ENCODE data around the gene SLC16A10. TPM values are rescaled to one million over a fixed set of nuclear protein-coding genes. Genes with fewer than 3 reads are reported as not detected.

The SLC16A10 gene
- total RNA-seq, 1 donor from 2014 or later, result 0.02 TPM

DNA sequence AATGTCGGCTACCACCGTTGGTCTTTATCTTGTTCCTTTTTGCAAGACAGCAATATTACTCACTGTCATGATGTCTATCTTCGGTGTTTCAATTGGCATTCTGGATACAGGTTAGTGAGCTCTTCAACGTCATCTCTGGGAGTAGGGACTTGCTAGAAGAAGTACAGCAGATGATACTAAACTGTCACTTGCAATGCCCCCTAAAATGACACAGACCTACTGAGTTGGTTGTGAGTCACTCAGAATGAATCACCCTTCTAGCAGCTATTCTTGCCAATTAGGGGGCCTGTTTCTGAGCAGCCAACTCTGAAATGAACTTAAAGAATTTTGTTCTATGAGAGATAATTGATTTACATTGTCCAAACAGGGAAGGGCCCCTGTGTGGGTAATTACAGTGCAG is 176.5 kb downstream of the SLC16A10 start:
- Mint-ChIP-seq H3K27ac (ENCODE audit: unreplicated experiment) (peak overlapping the region; percentile 82), H3K9me3 (ENCODE audit: low read depth) (no peaks in the 10 kb centered on the region)
- TF ChIP-seq, protein P1, sequence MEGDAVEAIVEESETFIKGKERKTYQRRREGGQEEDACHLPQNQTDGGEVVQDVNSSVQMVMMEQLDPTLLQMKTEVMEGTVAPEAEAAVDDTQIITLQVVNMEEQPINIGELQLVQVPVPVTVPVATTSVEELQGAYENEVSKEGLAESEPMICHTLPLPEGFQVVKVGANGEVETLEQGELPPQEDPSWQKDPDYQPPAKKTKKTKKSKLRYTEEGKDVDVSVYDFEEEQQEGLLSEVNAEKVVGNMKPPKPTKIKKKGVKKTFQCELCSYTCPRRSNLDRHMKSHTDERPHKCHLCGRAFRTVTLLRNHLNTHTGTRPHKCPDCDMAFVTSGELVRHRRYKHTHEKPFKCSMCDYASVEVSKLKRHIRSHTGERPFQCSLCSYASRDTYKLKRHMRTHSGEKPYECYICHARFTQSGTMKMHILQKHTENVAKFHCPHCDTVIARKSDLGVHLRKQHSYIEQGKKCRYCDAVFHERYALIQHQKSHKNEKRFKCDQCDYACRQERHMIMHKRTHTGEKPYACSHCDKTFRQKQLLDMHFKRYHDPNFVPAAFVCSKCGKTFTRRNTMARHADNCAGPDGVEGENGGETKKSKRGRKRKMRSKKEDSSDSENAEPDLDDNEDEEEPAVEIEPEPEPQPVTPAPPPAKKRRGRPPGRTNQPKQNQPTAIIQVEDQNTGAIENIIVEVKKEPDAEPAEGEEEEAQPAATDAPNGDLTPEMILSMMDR (IDR thresholded peaks at IDR 0.05), result no peak

DNA sequence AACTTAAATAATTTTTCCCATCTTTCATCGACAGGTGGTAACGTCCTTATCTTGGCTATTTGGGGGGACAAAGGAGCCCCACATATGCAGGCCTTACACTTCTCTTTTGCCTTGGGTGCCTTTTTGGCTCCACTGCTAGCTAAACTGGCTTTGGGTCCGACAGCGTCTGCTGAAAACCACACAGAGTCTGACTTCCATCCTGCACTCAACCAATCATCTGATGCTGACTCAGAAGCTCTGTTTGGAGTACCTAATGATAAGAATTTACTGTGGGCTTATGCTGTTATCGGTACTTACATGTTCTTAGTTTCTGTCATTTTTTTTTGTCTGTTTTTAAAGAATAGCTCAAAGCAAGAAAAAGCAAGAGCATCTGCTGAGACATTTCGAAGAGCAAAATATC is 178.5 kb downstream of the SLC16A10 start:
- no peak overlapping the region for H3K27ac Mint-ChIP-seq (ENCODE audit: unreplicated experiment)
- DNase-seq (ENCODE audit: low spot score), result no peak
- no peak overlapping the region for H3K4me3 Mint-ChIP-seq (ENCODE audit: unreplicated experiment)
- H3K9me3 Mint-ChIP-seq (ENCODE audit: low read depth), result no peaks in the 10 kb centered on the region
- TF ChIP-seq, protein P1 (IDR thresholded peaks at IDR 0.05), result no peak
- peaks cover 18% of the 10 kb centered on the region for H3K4me1 Mint-ChIP-seq (ENCODE audit: low read depth)
- H3K27me3 Mint-ChIP-seq (ENCODE audit: low read depth), result no peaks in the 10 kb centered on the region
- peaks cover 24% of the 10 kb centered on the region for H3K36me3 Mint-ChIP-seq (ENCODE audit: low read depth)

More for the DNA sequence above, 176.5 kb downstream of the SLC16A10 start:
- no peak overlapping the region for H3K4me3 Mint-ChIP-seq (ENCODE audit: unreplicated experiment)
- no peak for DNase-seq (ENCODE audit: low spot score)
- peaks cover 32% of the 10 kb centered on the region for H3K4me1 Mint-ChIP-seq (ENCODE audit: low read depth)
- peaks cover 20% of the 10 kb centered on the region for H3K36me3 Mint-ChIP-seq (ENCODE audit: low read depth)
- H3K27me3 Mint-ChIP-seq (ENCODE audit: low read depth), result no peaks in the 10 kb centered on the region

GRCh38 chr6:111266276-111266675 is 179.0 kb downstream of the SLC16A10 start:
- Mint-ChIP-seq H3K27ac (ENCODE audit: unreplicated experiment) (no peak overlapping the region), H3K27me3 (ENCODE audit: low read depth) (no peaks in the 10 kb centered on the region), H3K9me3 (ENCODE audit: low read depth) (no peaks in the 10 kb centered on the region), H3K4me1 (ENCODE audit: low read depth) (peaks cover 14% of the 10 kb centered on the region), H3K36me3 (ENCODE audit: low read depth) (peaks cover 24% of the 10 kb centered on the region), H3K4me3 (ENCODE audit: unreplicated experiment) (no peak overlapping the region)
- TF ChIP-seq, protein P1 (IDR thresholded peaks at IDR 0.05), result no peak
- DNase-seq (ENCODE audit: low spot score), result no peak

- no peaks in the 10 kb centered on the region for H3K27me3 Mint-ChIP-seq (ENCODE audit: low read depth)
- no peak overlapping the region for H3K27ac Mint-ChIP-seq (ENCODE audit: unreplicated experiment)
- H3K36me3 Mint-ChIP-seq (ENCODE audit: low read depth), result peaks cover 24% of the 10 kb centered on the region
- TF ChIP-seq, protein P1 (IDR thresholded peaks at IDR 0.05), result no peak
- H3K4me1 Mint-ChIP-seq (ENCODE audit: low read depth), result peaks cover 10% of the 10 kb centered on the region
- DNase-seq (ENCODE audit: low spot score), result no peak
- no peak overlapping the region for H3K4me3 Mint-ChIP-seq (ENCODE audit: unreplicated experiment)
- H3K9me3 Mint-ChIP-seq (ENCODE audit: low read depth), result no peaks in the 10 kb centered on the region
These were observed 180.5 kb downstream of the SLC16A10 start for GRCh38 chr6:111267764-111268333.

DNA sequence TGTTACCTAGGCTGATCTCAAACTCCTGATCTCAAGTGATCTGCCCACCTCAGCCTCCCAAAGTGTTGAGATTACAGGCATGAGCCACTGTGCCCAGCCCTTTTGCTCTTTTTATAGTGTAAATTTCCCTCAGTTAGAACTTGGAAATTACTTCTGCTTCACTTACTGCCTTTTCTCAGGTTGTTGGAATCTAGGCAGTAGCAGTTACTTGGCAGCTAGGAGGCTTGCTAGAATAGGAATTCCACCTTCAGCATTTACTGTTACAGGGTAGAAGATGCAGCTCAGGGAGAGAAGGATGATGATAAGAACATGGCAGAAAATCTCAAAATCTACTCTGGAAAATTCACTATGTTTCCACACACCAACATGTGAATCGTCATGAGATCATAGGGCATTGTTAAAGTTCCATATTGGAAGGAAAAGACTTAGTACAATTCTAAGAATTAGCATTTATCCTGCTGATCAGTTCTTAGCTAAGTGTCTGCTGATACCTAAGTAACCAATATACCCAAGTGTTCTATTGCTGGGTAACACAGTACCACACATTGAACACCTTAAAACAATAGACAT is 182.2 kb downstream of the SLC16A10 start:
- TF ChIP-seq, protein P1 (IDR thresholded peaks at IDR 0.05), result no peak
- H3K27ac Mint-ChIP-seq (ENCODE audit: unreplicated experiment), result no peak overlapping the region
- H3K27me3 Mint-ChIP-seq (ENCODE audit: low read depth), result no peaks in the 10 kb centered on the region
- no peak for DNase-seq (ENCODE audit: low spot score)
- H3K36me3 Mint-ChIP-seq (ENCODE audit: low read depth), result peaks cover 35% of the 10 kb centered on the region
- H3K4me3 Mint-ChIP-seq (ENCODE audit: unreplicated experiment), result no peak overlapping the region
- peaks cover 13% of the 10 kb centered on the region for H3K9me3 Mint-ChIP-seq (ENCODE audit: low read depth)
- H3K4me1 Mint-ChIP-seq (ENCODE audit: low read depth), result no peaks in the 10 kb centered on the region

All from chondrocyte (in vitro differentiated cells).